Testis (tissue), 2 donors: ENCODE results near the gene FRMD8.

Source experiments
- POLR2A ChIP-seq: fragments of 450-650 bp; IDR thresholded peaks from one replicate; pipeline ENCODE4 v1.6.1; 2017; ENCODE audit warnings: antibody characterized with exemption, mild to moderate bottlenecking, moderate library complexity
- TF ChIP-seq, protein P1 (sequence below), 3 experiments: fragments of 450-650 bp in 2 of 3; fragments of 200-600 bp in 1 of 3; sonication (generic) in 1 of 3; IDR thresholded peaks; one replicate each; pipeline ENCODE4 v1.5.1; 2016 to 2019; ENCODE audit warnings: antibody characterized with exemption in 3 of 3, mild to moderate bottlenecking in 2 of 3, moderate library complexity in 1 of 3

DNA sequence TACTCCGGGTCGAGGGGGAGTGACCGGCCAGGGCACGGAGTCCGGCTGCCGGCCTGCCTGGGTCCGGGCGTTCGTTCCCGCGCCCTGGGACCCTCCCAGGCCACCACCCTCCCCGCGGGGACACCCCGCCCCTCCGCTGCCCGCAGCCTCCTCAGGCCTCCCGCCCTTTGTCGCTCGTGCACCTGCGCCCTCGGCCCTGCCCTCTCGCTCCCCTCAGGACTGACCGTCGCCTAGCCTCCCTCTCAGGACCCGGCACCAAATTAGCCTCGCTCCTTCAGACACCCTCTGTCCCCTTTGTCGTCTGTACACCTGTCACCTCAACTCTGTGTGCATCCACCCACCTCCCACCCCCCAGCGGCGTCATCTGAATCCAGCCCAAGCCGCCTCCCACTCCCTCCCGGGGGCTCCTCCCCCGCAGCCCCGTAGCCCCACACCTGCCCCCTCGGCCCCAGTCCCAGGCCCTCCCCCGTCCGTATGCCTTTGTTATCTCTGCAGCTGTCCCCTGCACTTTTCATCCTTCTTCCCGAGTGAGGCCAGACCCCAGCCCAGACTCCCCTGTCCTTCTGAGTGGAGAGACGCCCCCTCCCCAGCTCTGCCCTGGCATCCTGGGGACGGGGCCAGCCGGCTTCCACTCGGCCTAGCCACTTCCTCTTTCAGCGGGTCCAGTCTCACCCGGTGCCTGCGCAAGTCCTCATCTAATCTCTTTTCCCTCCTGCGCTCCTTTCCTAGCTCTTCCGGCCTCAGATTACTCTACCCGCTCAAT, 31.2 kb upstream of the FRMD8 start:
- TF ChIP-seq, protein P1, sequence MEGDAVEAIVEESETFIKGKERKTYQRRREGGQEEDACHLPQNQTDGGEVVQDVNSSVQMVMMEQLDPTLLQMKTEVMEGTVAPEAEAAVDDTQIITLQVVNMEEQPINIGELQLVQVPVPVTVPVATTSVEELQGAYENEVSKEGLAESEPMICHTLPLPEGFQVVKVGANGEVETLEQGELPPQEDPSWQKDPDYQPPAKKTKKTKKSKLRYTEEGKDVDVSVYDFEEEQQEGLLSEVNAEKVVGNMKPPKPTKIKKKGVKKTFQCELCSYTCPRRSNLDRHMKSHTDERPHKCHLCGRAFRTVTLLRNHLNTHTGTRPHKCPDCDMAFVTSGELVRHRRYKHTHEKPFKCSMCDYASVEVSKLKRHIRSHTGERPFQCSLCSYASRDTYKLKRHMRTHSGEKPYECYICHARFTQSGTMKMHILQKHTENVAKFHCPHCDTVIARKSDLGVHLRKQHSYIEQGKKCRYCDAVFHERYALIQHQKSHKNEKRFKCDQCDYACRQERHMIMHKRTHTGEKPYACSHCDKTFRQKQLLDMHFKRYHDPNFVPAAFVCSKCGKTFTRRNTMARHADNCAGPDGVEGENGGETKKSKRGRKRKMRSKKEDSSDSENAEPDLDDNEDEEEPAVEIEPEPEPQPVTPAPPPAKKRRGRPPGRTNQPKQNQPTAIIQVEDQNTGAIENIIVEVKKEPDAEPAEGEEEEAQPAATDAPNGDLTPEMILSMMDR (IDR thresholded peaks at IDR 0.05) = no peak
- no peak for TF ChIP-seq POLR2A
